ENCODE data around the gene PAQR4.

- TF ChIP-seq EZH2 (IDR thresholded peaks at IDR 0.05; ENCODE audit: borderline replicate concordance, low read length): no peak
- TF ChIP-seq CTCF (conservative IDR thresholded peaks at IDR 0.05 in 1 of 2, IDR thresholded peaks at IDR 0.05 in 1 of 2; ENCODE audit: extremely low read depth in 1 of 2, insufficient read depth in 1 of 2, low read depth in 1 of 2, low read length in 2 of 2): no peak
Observed at GRCh38 chr16:2956579-2956956, 12.6 kb upstream of the PAQR4 start.
